HG03139 (cell line): ENCODE measurements around the gene C12orf60.

Source experiments
- ATAC-seq: cut with Tn5 transposase; IDR thresholded peaks from one replicate; pipeline ENCODE4 v1.9.1; 2021; ENCODE audit not compliant: unreplicated experiment

Gene C12orf60

DNA sequence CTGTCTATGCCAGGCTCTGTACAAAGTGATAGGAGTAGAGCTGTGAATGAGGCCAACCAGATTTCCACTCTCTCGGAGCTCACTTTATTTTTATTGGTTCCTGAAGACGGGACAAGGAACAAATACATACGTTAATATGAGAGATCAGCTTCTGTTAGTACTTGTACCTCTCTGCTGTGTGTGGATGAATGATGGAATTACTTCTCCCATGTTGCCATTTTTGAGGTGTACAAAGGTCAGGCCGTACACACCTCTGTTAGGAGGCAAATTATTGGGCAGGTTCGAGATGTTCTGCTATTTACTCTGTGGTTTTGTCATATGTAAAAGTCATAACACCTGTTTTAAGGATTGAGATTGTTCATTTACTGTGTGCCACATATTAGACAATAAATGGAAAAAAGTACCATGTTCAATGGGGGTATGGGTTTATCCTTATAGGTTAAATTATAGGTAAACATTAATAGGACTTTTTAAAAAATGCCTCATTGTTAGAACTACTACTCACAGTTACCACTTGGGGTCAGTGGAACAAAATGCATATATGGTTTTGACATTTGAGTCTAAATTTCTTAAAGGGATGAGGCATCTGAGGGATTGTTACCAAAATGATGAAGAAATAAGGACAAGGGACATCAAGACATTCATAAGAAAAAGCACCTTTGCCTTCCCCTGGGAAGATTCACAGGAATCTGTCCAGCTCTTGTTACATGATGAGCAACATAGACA lies 27.1 kb upstream of the C12orf60 start:
- no peak for ATAC-seq

DNA sequence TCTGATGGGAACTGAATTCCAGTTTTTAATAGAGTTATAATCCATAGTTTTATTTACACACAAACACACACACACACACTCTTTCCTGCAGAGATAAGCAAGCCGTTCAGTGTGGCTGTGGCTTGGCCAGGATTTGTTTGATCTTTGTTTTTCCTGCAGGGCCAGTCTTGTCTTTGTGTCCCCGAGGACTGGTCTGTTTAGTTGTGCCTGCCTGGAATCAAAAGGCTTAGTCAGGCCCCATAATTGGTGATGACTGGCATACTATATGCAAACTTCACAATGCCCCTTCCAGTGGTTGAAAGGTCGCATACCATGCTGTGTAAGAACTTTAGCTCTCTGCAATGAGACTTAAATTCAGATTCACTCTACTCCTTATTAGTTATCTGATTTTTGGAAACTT lies 26.2 kb upstream of the C12orf60 start:
- no peak for ATAC-seq

DNA sequence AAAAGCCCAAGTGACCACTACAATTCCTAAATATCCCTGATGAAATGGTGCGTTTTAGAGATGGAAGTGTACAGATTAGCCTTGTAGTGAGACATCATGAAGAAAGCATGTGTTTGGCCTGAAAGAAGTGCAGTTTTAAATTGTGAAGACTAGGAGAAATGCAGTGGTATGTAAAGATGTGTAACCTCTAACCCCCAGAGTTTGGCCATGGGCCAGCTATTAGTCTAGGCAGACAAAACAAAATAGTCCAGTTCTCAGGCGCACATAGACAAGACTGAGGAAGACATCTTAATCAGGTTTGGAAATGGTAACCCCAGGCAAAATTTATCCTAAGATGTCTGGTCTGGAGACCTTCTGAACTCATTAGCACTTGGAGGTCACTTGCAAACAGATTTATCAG lies 23.6 kb upstream of the C12orf60 start:
- ATAC-seq, result no peak

DNA sequence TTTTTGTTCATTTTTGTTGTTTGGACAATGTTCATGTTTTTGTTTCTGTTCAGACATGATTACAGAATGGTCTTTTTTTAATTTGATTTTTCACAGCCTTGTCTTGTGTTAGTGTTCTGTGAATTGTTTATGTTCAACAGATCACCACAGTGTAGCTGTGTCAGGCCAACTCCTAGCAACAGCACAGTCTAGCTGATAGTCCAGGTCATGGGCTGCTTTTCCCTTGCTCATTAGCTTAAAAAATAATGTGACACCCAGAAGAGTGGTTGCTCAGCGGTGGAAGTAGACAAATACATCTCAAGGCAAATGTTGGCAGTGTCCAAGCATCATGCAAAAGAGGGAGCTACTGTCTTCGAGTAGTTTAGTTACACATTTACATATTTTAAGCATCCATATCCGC lies 22.6 kb upstream of the C12orf60 start:
- no peak for ATAC-seq

- ATAC-seq, result no peak
These were observed 21.9 kb upstream of the C12orf60 start for GRCh38 chr12:14781563-14781962.

DNA sequence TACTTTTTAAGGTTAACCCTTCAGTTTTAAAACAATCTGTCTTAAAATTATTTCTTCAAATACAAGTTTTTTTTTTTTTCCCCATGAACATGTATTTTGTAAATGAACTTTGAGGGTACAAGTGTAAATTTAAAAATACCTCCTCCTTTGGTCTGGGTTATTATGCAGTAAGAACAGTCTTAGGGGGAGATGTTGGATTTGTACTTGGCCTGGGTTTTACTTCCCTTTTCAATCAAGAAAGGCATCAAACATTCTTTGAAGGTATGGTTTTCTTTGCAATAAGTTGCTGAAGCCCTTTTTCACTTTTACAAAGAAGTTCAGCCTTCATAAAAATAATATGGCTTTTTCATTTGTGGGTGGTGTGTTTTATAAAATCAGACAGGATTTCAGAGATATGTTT lies 20.7 kb upstream of the C12orf60 start:
- no peak for ATAC-seq

DNA sequence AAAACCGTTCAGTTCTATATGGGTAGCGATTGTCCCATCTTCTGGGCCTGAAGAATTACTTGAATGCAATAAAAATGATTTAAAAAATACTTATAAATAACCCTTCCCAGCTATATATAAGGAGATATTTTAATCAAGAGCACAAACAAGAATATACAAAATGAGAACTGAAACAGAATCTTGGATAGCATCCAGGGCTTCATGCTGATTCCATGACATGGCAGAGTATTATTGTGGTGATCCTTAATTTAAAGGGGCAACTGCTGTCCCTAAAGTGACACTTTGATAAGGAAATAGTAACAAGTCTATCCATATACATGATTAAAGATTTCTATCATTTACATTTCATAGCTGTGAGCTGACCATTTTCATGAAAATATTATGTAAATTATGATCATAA lies 19.0 kb upstream of the C12orf60 start:
- no peak for ATAC-seq

GRCh38 chr12:14785568-14785967 lies 17.9 kb upstream of the C12orf60 start:
- no peak for ATAC-seq

- ATAC-seq, result no peak
These were observed 8.4 kb upstream of the C12orf60 start for GRCh38 chr12:14795028-14795448.

DNA sequence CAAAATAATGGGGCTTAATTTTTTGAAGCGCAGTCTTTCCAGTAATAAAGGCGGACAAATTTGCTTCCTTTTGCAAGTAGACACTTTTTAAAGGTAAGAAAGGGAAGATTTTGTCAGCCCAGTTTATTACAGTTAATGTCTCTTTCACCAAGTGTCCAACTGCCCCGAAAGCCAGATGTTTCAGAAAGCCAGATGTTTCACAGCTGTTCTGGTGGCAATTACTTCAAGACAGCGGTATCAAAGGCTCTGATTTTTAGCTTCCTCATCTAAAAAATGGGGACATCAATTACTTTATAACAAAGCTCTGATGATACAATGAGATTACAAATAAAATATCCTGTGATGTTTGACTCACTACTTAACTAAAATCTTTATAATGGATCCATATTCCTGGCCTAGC lies 1.2 kb upstream of the C12orf60 start:
- no peak for ATAC-seq

DNA sequence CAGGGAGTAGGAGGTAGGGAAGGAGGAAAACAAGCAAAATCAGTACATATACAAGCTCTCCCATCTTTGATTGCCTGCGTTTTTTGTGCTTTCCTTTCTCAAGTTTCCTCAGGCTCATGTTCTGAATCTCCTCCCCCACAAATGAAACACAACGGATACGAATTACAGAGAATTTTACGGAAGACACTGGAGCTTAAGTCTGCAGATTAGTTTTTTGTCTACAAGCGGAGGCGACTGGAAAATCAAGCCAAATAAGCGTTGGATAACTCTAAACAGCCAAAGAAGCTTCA lies 804 bp upstream of the C12orf60 start:
- no peak for ATAC-seq

DNA sequence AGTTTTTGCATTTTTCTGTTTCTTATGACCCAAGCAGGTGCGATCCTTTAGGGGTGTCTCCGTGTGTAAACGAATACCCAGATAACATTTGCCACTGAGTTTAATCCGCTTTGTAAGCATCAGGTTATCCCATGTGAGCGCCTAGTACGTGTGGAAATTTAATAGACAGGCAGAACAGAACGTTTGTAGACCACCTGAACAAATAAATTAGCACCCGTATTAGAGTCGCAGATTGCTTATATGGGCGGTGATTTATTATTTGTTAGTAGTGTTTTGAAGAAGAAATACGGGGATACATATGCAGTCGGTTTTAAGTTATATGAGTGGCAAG lies 325 bp downstream of the C12orf60 start:
- ATAC-seq, result peak; percentile 18

DNA sequence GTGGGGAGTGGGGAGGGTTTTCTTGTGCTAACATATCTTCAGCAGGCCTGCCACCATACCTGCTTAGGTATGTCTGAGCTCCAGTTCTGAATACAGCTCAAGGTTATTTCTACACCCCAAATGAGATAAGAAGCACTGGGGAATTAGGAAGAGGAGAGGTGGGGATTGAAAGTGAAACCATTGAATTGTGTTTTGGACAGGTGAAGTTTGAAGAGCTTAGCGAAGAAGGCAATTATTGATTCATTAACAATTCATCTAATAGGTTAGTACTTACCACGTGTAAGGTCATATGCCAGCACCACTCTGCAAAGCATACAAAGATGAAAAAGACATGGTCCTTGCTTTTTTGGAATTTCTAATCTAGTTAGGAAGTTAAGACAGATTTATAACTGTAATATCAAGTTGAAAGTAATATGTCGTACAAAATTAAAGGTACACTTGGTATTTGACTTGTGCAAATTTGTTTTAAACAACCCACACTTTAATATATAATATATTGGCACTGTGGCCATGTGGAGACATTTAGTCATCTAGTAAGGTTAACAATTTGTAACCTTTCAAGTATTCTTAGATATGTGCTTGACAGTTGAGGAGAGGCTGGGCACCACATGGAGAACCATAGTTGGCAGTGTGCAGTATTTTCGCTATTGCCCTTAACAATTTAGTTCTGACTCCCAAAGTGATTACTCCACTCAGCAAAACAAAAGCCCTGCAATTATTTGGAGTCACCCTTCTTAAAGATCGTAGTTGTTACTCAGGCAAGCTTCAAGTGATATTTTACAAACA lies 6.9 kb downstream of the C12orf60 start:
- no peak for ATAC-seq

DNA sequence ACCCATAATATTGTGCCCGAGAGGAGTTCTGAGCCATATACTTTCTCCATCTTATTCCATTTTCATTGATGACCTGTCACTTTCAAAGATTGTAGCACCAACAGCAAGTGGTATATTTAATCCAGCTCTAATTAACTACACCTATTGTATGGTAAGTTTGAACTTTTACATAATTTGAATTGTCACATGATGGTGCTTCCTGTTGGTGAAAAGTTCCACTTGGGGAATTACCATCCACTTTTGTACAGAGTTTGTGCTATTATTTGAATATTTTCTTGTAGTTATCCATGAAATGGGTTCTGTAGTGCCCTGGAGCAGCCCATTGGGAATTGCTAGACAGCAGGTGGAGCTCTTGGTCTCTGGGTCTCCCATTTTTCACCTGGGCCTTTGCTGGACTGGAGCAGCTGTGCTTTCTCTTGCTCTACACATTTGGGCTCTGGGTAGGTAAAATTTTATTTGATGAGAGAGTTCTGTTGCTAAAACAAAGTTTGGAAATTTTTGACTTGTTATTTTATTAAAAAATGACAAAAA lies 7.5 kb downstream of the C12orf60 start:
- no peak for ATAC-seq

DNA sequence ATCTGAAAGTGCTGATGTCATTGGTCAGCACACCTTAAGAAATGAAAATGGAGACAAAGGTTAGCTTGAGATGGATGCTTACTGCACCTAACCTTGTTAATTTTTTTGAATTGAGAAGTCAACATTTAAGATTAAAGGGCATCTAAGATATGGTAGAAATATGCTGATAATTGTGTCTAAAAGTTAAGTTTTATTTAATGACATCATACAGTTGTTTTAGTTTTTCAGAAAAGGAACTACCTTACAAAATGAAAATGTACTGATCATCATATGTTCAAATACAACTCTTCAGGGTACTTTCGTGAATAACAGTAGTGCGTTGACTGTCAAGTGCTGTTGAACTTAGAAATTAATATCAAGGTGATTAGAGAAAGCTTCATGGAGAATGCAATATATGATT lies 8.0 kb downstream of the C12orf60 start:
- ATAC-seq, result no peak

GRCh38 chr12:14814014-14814413 lies 10.5 kb downstream of the C12orf60 start, which contains the start of gene SMCO3:
TSS of gene SMCO3 (minus strand) at chr12:14814182. CDS start at chr12:14806680, 7,502 bp downstream.
- ATAC-seq, result no peak

GRCh38 chr12:14824012-14824634 lies 20.7 kb downstream of the C12orf60 start:
- no peak for ATAC-seq

DNA sequence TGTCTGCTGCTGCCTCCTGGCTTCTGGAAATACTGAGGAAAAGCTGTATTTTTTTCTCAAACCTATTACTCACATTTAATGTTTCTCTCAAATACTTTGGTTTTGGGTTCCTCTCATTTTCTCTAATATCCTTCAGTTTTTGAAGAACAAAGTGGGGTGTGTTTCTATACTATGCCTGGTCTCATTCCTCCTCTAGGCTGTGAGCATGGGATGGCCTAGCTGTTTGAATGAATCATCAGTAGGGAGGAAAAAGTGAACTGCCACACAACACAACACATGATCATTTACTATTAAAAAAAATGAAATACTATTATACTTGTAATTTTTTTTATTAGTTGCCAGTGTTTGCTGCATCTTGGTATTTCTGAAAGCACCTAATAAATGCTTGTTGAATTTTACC lies 21.8 kb downstream of the C12orf60 start:
- no peak for ATAC-seq

DNA sequence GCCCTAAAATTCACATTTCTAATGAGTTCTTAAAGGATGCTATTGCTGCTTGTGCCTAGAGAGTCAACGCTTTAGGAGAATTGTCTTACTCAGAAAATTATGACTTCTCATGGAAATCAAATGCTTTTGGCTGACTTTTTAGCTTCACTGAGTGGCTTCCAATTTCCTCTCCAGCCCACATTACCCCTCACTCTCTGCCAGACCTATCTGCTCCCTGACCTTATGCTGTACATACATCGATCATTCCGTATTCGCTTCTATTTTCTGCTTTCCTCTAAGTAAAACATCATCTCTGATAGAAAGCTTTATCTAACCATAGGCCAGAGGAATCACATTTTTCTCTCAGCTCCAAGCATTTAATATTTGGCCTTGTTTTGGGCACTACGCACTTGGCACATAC lies 23.0 kb downstream of the C12orf60 start:
- no peak for ATAC-seq

- no peak for ATAC-seq
These were observed 23.6 kb downstream of the C12orf60 start for GRCh38 chr12:14827043-14827442.

DNA sequence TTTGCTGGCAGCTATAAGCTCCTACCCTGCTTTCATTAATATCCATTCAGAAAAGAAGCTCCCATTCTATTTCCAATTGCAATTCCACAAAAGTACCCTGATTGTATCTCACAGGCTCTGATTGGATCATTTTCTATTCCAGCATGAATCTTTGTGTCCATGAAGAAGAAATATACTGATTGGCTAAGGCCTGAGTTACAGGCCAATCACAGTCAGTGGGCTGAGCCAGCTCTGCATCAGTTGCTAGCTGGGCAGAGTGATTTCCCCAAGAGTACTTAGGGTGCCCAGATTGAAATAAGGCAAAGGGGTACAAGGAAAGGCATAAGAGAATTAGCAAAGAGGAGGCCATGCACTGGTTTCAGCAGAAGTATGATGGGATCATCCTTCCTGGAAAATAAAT lies 25.4 kb downstream of the C12orf60 start:
- ATAC-seq, result no peak

- ATAC-seq, result no peak
These were observed 29.9 kb downstream of the C12orf60 start for GRCh38 chr12:14833336-14833735.
